Stomach (tissue), 9 donors: ENCODE measurements around the gene DAG1. TPM values are rescaled to one million over a fixed set of nuclear protein-coding genes. Genes with fewer than 3 reads are reported as not detected.
A peak's percentile ranks its signal among the peaks of the same experiment; 100 is the strongest.

Source experiments
- DNase-seq, 2 donors: peaks; one replicate each; pipeline versions ENCODE4 v3.0.0 to v3.0.0-alpha.2; 2013 to 2019
- H3K27ac ChIP-seq, 5 donors: fragments of 200-600 bp in 4 of 5; sonication (generic) in 4 of 5; one replicate each; pipeline ENCODE4 v1.5.1; 2013 to 2019; ENCODE audit warnings: mild to moderate bottlenecking in 1 of 5, moderate library complexity in 1 of 5
- H3K27me3 ChIP-seq, 3 donors: fragments of 200-600 bp; sonication (generic); one replicate each; pipeline ENCODE4 v1.5.1; 2017 to 2019; ENCODE audit warnings: mixed run types in 1 of 3
- H3K36me3 ChIP-seq, 4 donors: fragments of 200-600 bp; sonication (generic); 1 replicate in 3 of 4; 2 replicates in 1 of 4; pipeline ENCODE4 v1.5.1; 2016 to 2019
- H3K4me1 ChIP-seq, 4 donors: fragments of 200-600 bp; sonication (generic); one replicate each; pipeline ENCODE4 v1.5.1; 2016 to 2019
- H3K4me3 ChIP-seq, 4 donors: fragments of 200-600 bp; sonication (generic) in 3 of 4; one replicate each; pipeline ENCODE4 v1.5.1; 2016 to 2019; ENCODE audit warnings: mild to moderate bottlenecking in 1 of 4
- H3K9me3 ChIP-seq, 4 donors: fragments of 200-600 bp; sonication (generic); one replicate each; pipeline ENCODE4 v1.5.1; 2016 to 2019
- CTCF ChIP-seq, 7 experiments: fragments of 450-650 bp in 4 of 7; fragments of 200-600 bp in 3 of 7; sonication (generic) in 3 of 7; IDR thresholded peaks; one replicate each; pipeline ENCODE4 v1.5.1; 2016 to 2019; ENCODE audit warnings: antibody characterized with exemption in 7 of 7, control low read depth in 2 of 7, mild to moderate bottlenecking in 1 of 7
- EP300 ChIP-seq: sonication (generic); formaldehyde crosslinking; IDR thresholded peaks from one replicate; pipeline ENCODE4 v1.6.1; 2017; ENCODE audit warnings: antibody characterized with exemption
- POLR2A ChIP-seq, 4 donors: fragments of 450-650 bp; IDR thresholded peaks; one replicate each; pipeline ENCODE4 v1.6.1; 2016; ENCODE audit warnings: antibody characterized with exemption in 4 of 4, control low read depth in 2 of 4, mild to moderate bottlenecking in 1 of 4, moderate library complexity in 1 of 4
- POLR2AphosphoS5 ChIP-seq, 3 donors: sonication (generic); formaldehyde crosslinking; IDR thresholded peaks; one replicate each; pipeline ENCODE4 v1.6.1; 2016; ENCODE audit warnings: antibody characterized with exemption in 3 of 3
- WGBS, 5 donors: extraction: QIAGEN DNeasy Blood & Tissue Kit in 3 of 5; methylation state at CpG; one replicate each; pipeline versions ENCODE4 v1.1.5 to v1.1.7; 2013 to 2018; 5-methylcytosine and 5-hydroxymethylcytosine counted together
- intact Hi-C: fragments of 100-400 bp; cut with DNase I; formaldehyde crosslinking; loops from one replicate; pipeline ENCODE4 v1.15.1; 2023; ENCODE audit warnings: low total_unique reads
- polyA plus RNA-seq, 3 donors: library from polyadenylated mRNA; stranded (reverse); fragments of 200-250 nt; gene quantifications; one replicate each; pipeline ENCODE4 v1.2.3, GENCODE V29; 2013
- total RNA-seq, 5 donors: library from RNA; depleted of rRNA; stranded (reverse); fragments of >200 nt; gene quantifications; one replicate each; pipeline versions ENCODE4 v1.1.0 to v1.2.3, GENCODE V29; 2014 to 2016
- donor health status: healthy with polysubstance abuse.
- donor health status: Bipolar disorder and iron deficiency.
- donor health status: healthy.

Gene DAG1
- total and polyA plus RNA-seq, 8 donors = 4.1 to 144 (median 31.4) TPM

DNA sequence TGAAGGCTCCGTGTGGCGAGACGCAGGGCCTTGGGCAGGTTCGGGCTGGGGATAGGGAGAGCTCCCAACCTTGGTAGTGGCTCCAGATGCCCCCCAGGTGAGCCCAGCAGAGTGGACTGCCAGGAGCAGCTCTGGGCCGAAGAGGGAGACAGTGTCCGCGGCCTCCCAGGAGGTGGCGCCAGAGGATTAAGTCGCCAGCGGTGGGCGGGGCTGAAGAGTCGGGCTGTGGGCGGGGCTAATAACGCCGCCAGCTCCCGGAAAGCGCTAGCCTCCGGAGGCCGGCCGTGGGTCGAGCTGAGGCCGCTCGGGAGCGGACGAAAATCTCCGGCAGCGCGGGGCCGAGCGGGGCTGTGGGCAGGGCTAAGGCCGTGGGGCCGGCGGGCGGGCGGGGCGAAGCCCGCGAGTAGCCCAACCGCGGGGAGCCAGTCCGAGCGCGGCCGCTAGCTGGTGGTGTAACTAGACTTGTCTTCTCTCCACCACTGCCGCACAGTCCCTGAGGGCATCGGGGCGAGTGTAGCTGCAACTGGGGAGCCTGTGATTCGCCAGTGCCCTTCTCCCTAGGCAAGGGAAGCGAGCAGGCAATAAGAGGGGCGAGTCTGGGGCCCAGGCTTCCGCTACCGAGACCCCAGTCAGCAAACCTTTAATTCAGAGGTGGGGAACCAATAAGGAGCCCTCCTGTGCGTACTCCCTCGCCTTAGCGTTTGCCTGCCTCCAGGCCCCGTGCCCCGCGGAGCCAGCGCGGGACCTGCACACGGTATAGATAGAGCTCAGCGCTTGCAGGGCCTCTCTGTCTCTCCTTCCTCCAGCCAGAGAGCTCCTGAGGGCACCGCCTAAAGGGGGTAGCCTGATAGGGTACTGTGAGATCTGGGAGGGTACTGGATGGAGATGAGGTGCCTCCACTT is 69.8 kb downstream of the DAG1 start:
- DNase-seq = peak; percentile 97 to 98
- peak overlapping the region; percentile 78 to 88 (median 84) for H3K27ac ChIP-seq
- no peak for TF ChIP-seq POLR2A (IDR thresholded peaks at IDR 0.05)
- no peak for TF ChIP-seq EP300
- peak; percentile 8 to 80 (median 56) for TF ChIP-seq POLR2AphosphoS5 (IDR thresholded peaks at IDR 0.05)
- peak in 5 of 7 experiments; percentile 86 to 95 (median 91) for TF ChIP-seq CTCF (IDR thresholded peaks at IDR 0.05)
- H3K36me3 ChIP-seq = peaks cover 0 to 2% (median 0%) of the 10 kb centered on the region in 4 donors
- intact Hi-C loops = loop anchor here (5.0 kb wide), 1 partner anchor 127 kb away; no protein-coding TSS in a partner anchor
- no peaks in the 10 kb centered on the region for H3K9me3 ChIP-seq
- H3K4me1 ChIP-seq = peaks cover 9 to 34% (median 16%) of the 10 kb centered on the region in 4 donors
- WGBS, 5 donors = 0 to 2% (median 1%) methylated on average over 19 to 63 of the region's 63 CpGs
- H3K27me3 ChIP-seq = no peaks in the 10 kb centered on the region
- peak overlapping the region; percentile 47 to 53 (median 49) for H3K4me3 ChIP-seq

DNA sequence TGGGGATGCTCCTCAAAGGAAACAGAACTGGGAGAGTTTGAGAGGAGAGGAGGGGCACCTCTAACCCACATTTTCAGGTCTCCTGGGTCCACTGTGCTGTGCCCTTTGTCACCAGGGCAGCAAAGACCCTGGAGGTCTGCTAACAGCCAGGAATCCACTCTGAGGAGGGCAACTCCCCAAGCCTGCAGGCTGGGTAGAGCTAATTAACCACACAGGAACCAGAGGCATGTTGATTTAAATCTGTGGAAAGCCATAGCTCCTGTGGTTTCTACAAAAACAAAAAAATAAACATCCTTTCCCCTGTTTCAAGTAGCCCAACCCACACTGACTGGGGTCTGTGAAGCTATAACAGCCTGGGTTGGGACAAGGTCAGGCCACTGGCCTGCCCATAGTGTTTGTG is 82.0 kb downstream of the DAG1 start:
- intact Hi-C loops = no loop called here
- Histone ChIP-seq H3K36me3 (no peaks in the 10 kb centered on the region), H3K4me1 (peaks cover 6 to 21% (median 21%) of the 10 kb centered on the region in 4 donors), H3K27ac (no peak overlapping the region), H3K9me3 (no peaks in the 10 kb centered on the region), H3K4me3 (no peak overlapping the region), H3K27me3 (peaks cover 0 to 23% (median 3%) of the 10 kb centered on the region in 3 donors)
- no peak for TF ChIP-seq POLR2AphosphoS5 (IDR thresholded peaks at IDR 0.05)
- no peak for TF ChIP-seq CTCF (IDR thresholded peaks at IDR 0.05)
- DNase-seq = no peak

DNA sequence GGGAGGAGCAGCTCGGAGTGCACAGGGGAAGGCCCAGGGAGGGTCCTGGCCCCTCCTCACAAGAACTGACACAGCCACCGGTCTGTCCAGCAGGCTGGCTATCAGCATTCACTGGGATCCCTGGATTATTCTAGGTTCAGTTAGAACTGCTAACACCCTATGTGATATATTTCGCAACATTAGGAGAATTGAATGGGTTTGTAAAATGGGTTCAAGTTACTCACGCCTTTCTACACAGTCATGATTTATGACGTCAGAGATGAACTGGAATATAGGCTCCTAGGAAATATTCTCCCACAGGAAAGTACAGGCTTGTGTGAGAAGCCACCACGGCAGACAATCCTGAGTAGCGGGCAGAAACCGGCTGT is 83.2 kb downstream of the DAG1 start:
- Histone ChIP-seq H3K27ac (peak overlapping the region in 1 of 5 donors; percentile 85), H3K27me3 (peaks cover 0 to 22% (median 3%) of the 10 kb centered on the region in 3 donors), H3K9me3 (no peaks in the 10 kb centered on the region), H3K4me3 (peak overlapping the region; percentile 58 to 72 (median 62)), H3K4me1 (peaks cover 6 to 21% (median 21%) of the 10 kb centered on the region in 4 donors), H3K36me3 (no peaks in the 10 kb centered on the region)
- 49 to 58% (median 53%) methylated on average over 8 of the region's 8 CpGs for WGBS, 5 donors
- intact Hi-C loops = no loop called here
- no peak for DNase-seq
- TF ChIP-seq EP300 (no peak), POLR2A (IDR thresholded peaks at IDR 0.05) (no peak), CTCF (IDR thresholded peaks at IDR 0.05) (no peak), POLR2AphosphoS5 (IDR thresholded peaks at IDR 0.05) (no peak)

DNA sequence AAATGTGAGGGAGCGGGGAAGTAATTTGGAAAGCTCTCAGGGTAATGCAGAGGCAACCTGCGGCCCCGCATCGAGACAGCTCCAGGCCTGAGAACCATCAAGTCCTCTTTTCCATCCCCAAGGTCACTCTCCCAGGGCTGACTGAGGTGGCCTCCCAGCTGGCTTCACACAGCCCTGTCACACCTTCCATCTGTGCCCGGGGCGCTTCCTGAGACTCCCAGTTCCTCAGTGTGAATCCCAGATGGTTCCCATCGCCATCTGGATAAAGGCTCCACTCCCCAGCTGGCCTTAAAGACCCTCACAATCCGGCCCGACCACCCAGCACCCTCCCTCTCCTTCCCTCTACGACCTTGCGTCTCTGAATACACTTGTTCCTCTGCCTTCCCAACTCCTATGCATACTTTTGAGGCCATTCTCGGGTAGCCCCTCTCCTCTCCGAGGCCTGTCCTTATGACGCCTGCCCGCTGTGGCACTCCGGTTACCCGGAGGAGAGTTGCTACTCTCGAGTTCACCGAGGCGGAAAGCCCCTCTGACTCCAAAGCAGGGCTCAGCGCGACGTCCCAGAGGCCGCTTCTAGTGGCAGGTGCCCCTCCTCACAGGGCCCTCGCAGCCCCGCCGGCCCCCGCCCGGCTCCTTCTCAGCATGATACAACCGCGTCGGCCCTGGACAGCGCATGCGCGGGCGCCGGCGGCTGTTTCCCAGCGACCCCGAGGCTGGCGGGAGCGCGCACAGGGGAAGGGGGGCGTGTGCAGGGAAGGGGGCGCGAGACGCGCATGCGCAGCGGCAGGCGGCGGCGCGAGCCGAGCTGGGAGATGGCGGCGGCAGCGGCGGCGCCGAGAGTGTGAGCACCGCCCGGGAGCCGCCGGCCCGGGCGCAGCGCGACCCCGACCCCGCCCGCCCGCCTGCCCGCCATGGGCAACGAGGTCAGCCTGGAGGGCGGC is 83.9 kb downstream of the DAG1 start, which contains the start of gene BSN:
BSN (plus strand) TSS at position 786 of the 941 bp plus-strand sequence; CDS start at position 912, 126 bp downstream.
- peak; percentile 88 to 98 for DNase-seq
- H3K4me1 ChIP-seq = peaks cover 6 to 21% (median 21%) of the 10 kb centered on the region in 4 donors
- TF ChIP-seq CTCF (IDR thresholded peaks at IDR 0.05) = peak in 1 of 7 experiments; percentile 7
- TF ChIP-seq POLR2A (IDR thresholded peaks at IDR 0.05) = no peak
- peak in 2 of 3 donors; percentile 33 to 57 for TF ChIP-seq POLR2AphosphoS5 (IDR thresholded peaks at IDR 0.05)
- 3 to 10% (median 5%) methylated on average over 28 to 76 of the region's 76 CpGs for WGBS, 5 donors
- peak within 1 kb of the TSS; percentile 19 to 85 (median 73) for H3K27ac ChIP-seq
- H3K27me3 ChIP-seq = peaks cover 0 to 20% (median 3%) of the 10 kb centered on the region in 3 donors
- no peaks in the 10 kb centered on the region for H3K9me3 ChIP-seq
- intact Hi-C loops = no loop called here
- H3K36me3 ChIP-seq = no peaks in the 10 kb centered on the region
- peak within 1 kb of the TSS; percentile 58 to 72 (median 62) for H3K4me3 ChIP-seq
